ENCODE results near the gene GADD45A.

DNA sequence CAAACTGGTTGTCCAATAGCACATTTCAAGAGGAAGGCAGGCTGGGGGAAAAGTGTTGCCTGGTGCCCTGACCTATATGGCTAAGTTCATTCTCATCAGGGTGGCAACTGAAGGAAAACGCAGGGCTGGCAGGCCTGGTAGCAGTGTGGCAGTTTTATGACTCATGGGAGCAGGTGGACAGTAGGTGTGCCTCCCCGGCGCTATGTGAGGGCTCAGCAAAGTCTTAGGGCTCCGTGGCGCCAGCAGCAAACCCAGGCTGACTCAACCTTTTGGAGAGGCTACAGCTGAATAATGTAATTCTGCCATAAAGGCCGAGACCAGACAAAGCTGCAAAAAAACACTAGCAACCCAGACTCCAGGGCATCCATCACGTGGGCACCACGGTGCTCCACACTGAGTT, 23.6 kb downstream of the GADD45A start:
- TF ChIP-seq POLR2A (IDR thresholded peaks at IDR 0.05) = no peak
- TF ChIP-seq, protein P1, sequence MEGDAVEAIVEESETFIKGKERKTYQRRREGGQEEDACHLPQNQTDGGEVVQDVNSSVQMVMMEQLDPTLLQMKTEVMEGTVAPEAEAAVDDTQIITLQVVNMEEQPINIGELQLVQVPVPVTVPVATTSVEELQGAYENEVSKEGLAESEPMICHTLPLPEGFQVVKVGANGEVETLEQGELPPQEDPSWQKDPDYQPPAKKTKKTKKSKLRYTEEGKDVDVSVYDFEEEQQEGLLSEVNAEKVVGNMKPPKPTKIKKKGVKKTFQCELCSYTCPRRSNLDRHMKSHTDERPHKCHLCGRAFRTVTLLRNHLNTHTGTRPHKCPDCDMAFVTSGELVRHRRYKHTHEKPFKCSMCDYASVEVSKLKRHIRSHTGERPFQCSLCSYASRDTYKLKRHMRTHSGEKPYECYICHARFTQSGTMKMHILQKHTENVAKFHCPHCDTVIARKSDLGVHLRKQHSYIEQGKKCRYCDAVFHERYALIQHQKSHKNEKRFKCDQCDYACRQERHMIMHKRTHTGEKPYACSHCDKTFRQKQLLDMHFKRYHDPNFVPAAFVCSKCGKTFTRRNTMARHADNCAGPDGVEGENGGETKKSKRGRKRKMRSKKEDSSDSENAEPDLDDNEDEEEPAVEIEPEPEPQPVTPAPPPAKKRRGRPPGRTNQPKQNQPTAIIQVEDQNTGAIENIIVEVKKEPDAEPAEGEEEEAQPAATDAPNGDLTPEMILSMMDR (IDR thresholded peaks at IDR 0.05) = no peak

All from right lobe of liver (tissue), 4 donors.